Stomach smooth muscle (tissue), 2 donors: ENCODE results near the gene PIGP.
"Not testable (repeated sequence)": the region's sequence is repeated elsewhere in the genome, so short reads cannot be mapped to it uniquely, and the experiment has no call there.

ENCODE experiments used
- H3K27ac ChIP-seq: one replicate; pipeline ENCODE4 v1.7.0; 2013; ENCODE audit warnings: mild to moderate bottlenecking, low read length, inconsistent platforms
- H3K27me3 ChIP-seq, 2 donors: one replicate each; pipeline ENCODE4 v1.7.0; 2013; ENCODE audit warnings: low read length in 2 of 2; ENCODE audit not compliant: insufficient read depth in 2 of 2, control insufficient read depth in 1 of 2
- H3K36me3 ChIP-seq, 2 donors: one replicate each; pipeline ENCODE4 v1.7.0; 2013; ENCODE audit warnings: low read length in 2 of 2; ENCODE audit not compliant: control insufficient read depth in 2 of 2, insufficient read depth in 2 of 2
- H3K4me1 ChIP-seq: one replicate; pipeline ENCODE4 v1.7.0; 2013; ENCODE audit warnings: low read length; ENCODE audit not compliant: control insufficient read depth, insufficient read depth
- H3K4me3 ChIP-seq, 2 donors: one replicate each; pipeline ENCODE4 v1.7.0; 2013; ENCODE audit warnings: low read length in 2 of 2
- H3K9ac ChIP-seq, 2 donors: one replicate each; pipeline ENCODE4 v1.7.0; 2013; ENCODE audit warnings: low read length in 2 of 2, mild to moderate bottlenecking in 1 of 2
- H3K9me3 ChIP-seq, 2 donors: one replicate each; pipeline ENCODE4 v1.7.0; 2013; ENCODE audit warnings: low read length in 2 of 2; ENCODE audit not compliant: control insufficient read depth in 2 of 2
- donor health status: healthy.
- donor health status: Pancreatic carcinoma.

PIGP gene

DNA sequence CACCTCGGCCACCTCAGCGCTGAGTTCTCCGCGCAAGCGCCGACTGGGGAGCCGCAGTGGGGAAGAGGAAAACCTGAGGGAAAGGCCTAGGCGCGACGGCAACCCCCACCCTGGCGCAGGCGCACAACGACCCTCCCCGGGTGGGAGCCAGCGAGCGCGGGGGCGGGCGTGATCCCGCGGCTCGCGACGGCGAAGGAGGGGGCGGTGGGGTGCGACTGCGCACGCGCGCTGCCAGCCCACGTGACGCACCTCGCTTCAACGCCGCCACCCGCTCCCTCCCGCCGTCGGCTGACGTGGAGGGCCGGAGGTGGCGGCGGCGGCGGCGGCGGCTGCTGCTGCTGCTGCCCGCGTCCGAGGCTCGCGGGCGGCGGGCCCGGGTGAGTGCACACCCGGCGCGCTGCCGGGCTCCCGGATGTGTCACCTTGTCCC lies at the start of gene PIGP, which contains the start of gene TTC3:
PIGP (minus strand) TSS at position 84 of the 429 bp plus-strand sequence. CDS start 556 bp downstream, outside the sequence.
TTC3 (plus strand) TSS at position 267 of the 429 bp plus-strand sequence. CDS start 14,004 bp downstream, outside the sequence.
- Histone ChIP-seq H3K27ac (peak within 1 kb of the TSS; percentile 100), H3K4me3 (peak within 1 kb of the TSS; percentile 94 to 99), H3K27me3 (no peaks in the 10 kb centered on the region), H3K36me3 (peaks cover 0 to 7% of the 10 kb centered on the region in 2 donors), H3K4me1 (peaks cover 10% of the 10 kb centered on the region), H3K9ac (peak within 1 kb of the TSS; percentile 84 to 100), H3K9me3 (no peaks in the 10 kb centered on the region)

DNA sequence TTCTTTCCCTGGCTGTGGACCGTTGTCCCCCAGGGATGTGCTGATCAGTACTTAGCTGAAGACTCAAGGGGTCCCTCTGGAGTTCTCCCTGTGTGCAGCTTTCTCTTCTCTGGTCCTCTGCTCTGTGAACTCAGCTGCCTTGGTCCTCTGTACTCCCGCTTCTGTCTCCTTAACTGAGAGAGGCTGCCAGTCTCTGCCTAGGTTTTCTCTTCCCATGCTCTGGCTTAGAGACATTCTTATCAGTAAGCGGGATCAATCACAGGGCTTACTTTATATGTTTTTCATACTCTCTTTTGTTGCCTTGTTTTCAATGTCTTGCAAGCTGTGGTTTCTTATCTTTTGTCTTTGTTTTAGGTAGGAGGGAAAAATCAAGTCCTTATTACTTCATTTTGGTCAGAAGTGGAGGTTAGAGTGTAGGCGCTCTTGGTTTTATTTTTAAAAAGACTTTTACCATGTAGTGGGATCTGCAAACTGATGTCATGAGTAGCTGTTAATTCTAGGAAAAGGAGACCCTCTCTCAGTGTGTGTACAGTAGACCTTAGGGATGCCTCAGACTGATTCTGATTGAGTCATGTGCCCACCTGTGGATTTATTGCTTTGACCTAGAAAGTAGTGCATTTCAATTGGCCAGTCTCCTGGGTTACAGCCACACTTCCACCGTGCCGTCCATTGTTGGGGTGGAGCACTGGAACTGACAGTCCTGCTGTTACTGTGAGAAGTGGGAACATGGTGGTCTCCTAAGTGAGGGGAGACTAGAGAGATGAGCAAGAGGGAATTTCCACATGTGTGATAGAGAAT lies 46.7 kb upstream of the PIGP start:
- Histone ChIP-seq H3K27me3 (no peaks in the 10 kb centered on the region), H3K9me3 (no peaks in the 10 kb centered on the region), H3K36me3 (no peaks in the 10 kb centered on the region), H3K4me3 (no peak overlapping the region), H3K9ac (no peak overlapping the region), H3K4me1 (no peaks in the 10 kb centered on the region), H3K27ac (no peak overlapping the region)

- no peaks in the 10 kb centered on the region for H3K27me3 ChIP-seq
- no peaks in the 10 kb centered on the region for H3K9me3 ChIP-seq
- H3K36me3 ChIP-seq = no peaks in the 10 kb centered on the region
- H3K27ac ChIP-seq = no peak overlapping the region
- no peaks in the 10 kb centered on the region for H3K4me1 ChIP-seq
- H3K9ac ChIP-seq = no peak overlapping the region
- no peak overlapping the region for H3K4me3 ChIP-seq
Measured at GRCh38 chr21:37118187-37118826, 45.4 kb upstream of the PIGP start.

DNA sequence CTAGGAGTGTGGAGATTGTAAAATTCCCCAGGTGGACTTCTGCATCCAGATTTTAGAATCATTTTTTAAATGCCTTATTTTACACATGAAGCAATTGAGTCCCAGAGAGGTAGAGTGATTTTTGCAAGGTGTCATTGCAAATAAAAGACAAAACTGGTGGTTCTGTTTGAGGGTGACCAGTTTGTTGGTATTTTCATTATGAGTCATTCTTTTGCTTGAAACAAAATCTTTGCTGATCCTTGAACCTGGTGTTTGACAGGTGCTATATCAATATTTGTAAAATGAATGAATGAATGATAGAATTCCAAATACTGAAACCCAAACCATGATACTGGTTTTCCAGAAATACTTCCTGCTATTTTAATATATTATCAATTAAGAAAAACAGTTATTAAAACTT lies 44.3 kb upstream of the PIGP start:
- no peak overlapping the region for H3K4me3 ChIP-seq
- H3K4me1 ChIP-seq = no peaks in the 10 kb centered on the region
- no peaks in the 10 kb centered on the region for H3K36me3 ChIP-seq
- no peak overlapping the region for H3K9ac ChIP-seq
- no peak overlapping the region for H3K27ac ChIP-seq
- no peaks in the 10 kb centered on the region for H3K27me3 ChIP-seq
- no peaks in the 10 kb centered on the region for H3K9me3 ChIP-seq

DNA sequence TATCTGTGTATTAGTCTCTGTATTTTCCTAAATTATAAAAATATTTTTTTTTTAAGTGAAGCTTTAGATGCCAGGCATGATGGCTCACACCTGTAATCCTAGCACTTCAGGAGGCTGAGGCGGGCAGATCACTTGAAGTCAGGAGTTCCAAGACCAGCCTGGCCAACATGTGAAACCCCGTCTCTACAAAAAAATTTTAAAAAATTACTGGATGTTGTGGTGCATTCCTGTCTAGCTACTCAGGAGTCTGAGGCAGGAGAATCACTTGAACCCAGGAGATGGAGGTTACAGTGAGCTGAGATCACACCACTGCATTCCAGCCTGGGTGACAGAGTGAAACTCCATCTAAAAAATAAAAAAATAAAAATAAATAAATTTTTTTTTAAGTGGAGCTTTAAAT lies 43.6 kb upstream of the PIGP start:
- not testable (repeated sequence) for H3K27ac ChIP-seq, H3K27me3 ChIP-seq, H3K36me3 ChIP-seq, H3K9me3 ChIP-seq, H3K4me1 ChIP-seq, H3K9ac ChIP-seq, H3K4me3 ChIP-seq

GRCh38 chr21:37114301-37114700 lies 41.4 kb upstream of the PIGP start:
- not testable (repeated sequence) for H3K27ac ChIP-seq, H3K4me3 ChIP-seq, H3K27me3 ChIP-seq, H3K4me1 ChIP-seq, H3K9ac ChIP-seq, H3K36me3 ChIP-seq, H3K9me3 ChIP-seq

GRCh38 chr21:37111029-37111428 lies 38.2 kb upstream of the PIGP start:
- not testable (repeated sequence) for H3K4me3 ChIP-seq, H3K4me1 ChIP-seq, H3K9me3 ChIP-seq, H3K9ac ChIP-seq, H3K36me3 ChIP-seq, H3K27me3 ChIP-seq, H3K27ac ChIP-seq

DNA sequence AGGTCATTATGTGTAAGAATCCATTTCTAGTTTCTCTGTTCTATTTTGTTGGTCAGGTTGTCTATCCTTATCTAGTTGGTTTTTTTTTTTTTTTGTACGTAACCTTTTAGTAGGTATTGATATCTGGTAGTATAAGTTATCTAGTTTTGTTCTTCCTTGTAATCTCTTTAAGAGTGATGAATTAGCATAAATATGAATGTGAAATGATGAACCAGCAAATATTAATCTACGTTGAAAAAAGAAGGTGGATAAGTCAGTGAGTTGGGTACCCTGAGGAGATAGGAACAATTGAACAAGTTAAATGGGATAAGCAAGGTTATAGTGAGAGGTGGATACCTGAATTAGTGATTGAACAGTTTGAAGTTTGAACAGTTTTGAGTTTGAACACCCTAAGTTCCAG lies 34.1 kb upstream of the PIGP start:
- Histone ChIP-seq H3K4me1 (no peaks in the 10 kb centered on the region), H3K27ac (no peak overlapping the region), H3K4me3 (no peak overlapping the region), H3K9me3 (no peaks in the 10 kb centered on the region), H3K36me3 (peaks cover 4 to 7% of the 10 kb centered on the region in 2 donors), H3K9ac (no peak overlapping the region), H3K27me3 (no peaks in the 10 kb centered on the region)

- not testable (repeated sequence) for H3K4me1 ChIP-seq
Measured at GRCh38 chr21:37102746-37103145, 29.9 kb upstream of the PIGP start.

DNA sequence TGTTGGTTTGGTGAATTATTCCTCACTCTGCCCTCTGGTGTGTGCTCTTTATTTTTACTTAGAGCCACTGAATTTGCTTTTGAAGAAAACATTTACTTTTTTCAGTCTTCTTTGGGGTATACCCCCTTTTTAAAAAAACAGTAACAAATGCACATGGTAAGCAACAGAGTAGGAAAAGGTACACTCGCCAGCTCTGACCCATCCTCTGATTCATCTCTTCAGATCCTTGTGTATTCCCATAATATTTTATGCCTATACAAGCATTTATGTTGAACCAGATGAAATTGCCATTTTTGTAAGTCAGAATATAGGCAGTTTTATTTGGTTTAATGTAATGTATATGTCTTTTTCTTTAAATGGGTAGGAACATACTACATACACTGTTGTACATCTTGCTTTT lies 28.5 kb upstream of the PIGP start:
- Histone ChIP-seq H3K36me3 (peaks cover 13 to 23% of the 10 kb centered on the region in 2 donors), H3K9me3 (no peaks in the 10 kb centered on the region), H3K27me3 (no peaks in the 10 kb centered on the region), H3K4me1 (no peaks in the 10 kb centered on the region), H3K4me3 (no peak overlapping the region), H3K9ac (no peak overlapping the region), H3K27ac (no peak overlapping the region)

More at GRCh38 chr21:37102746-37103145, 29.9 kb upstream of the PIGP start:
- H3K9me3 ChIP-seq, H3K27me3 ChIP-seq, H3K9ac ChIP-seq, H3K27ac ChIP-seq, H3K4me3 ChIP-seq: not testable (repeated sequence)
- peaks cover 13 to 18% of the 10 kb centered on the region in 2 donors for H3K36me3 ChIP-seq

GRCh38 chr21:37100316-37100715 lies 27.4 kb upstream of the PIGP start:
- no peaks in the 10 kb centered on the region for H3K9me3 ChIP-seq
- H3K27me3 ChIP-seq = no peaks in the 10 kb centered on the region
- H3K4me1 ChIP-seq = no peaks in the 10 kb centered on the region
- H3K36me3 ChIP-seq = peaks cover 18 to 31% of the 10 kb centered on the region in 2 donors
- H3K9ac ChIP-seq = no peak overlapping the region
- H3K27ac ChIP-seq = no peak overlapping the region
- no peak overlapping the region for H3K4me3 ChIP-seq
